ENCODE data around the gene LSM4.

GRCh38 chr19:18328340-18329034, 5.6 kb upstream of the LSM4 start:
- TF ChIP-seq, protein P1, sequence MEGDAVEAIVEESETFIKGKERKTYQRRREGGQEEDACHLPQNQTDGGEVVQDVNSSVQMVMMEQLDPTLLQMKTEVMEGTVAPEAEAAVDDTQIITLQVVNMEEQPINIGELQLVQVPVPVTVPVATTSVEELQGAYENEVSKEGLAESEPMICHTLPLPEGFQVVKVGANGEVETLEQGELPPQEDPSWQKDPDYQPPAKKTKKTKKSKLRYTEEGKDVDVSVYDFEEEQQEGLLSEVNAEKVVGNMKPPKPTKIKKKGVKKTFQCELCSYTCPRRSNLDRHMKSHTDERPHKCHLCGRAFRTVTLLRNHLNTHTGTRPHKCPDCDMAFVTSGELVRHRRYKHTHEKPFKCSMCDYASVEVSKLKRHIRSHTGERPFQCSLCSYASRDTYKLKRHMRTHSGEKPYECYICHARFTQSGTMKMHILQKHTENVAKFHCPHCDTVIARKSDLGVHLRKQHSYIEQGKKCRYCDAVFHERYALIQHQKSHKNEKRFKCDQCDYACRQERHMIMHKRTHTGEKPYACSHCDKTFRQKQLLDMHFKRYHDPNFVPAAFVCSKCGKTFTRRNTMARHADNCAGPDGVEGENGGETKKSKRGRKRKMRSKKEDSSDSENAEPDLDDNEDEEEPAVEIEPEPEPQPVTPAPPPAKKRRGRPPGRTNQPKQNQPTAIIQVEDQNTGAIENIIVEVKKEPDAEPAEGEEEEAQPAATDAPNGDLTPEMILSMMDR (IDR thresholded peaks at IDR 0.05) = peak; percentile 55 to 99 (median 97)
- TF ChIP-seq POLR2A (IDR thresholded peaks at IDR 0.05) = no peak
- no peak for TF ChIP-seq EP300 (IDR thresholded peaks at IDR 0.05)

All from ovary (tissue), 3 donors.